Adrenal gland (tissue), 12 donors: Measurements from ENCODE around the gene DPY19L3. TPM values are rescaled to one million over a fixed set of nuclear protein-coding genes. Genes with fewer than 3 reads are reported as not detected.
A peak's percentile ranks its signal among the peaks of the same experiment; 100 is the strongest.
"Not testable (repeated sequence)": the region's sequence is repeated elsewhere in the genome, so short reads cannot be mapped to it uniquely, and the experiment has no call there.

Source experiments
- DNase-seq, 7 donors: peaks; one replicate each; pipeline ENCODE4 v3.0.0-alpha.2; 2019 to 2020
- H3K27ac ChIP-seq, 5 donors: fragments of 200-600 bp; sonication (generic) in 4 of 5; 1 replicate in 3 of 5; 2 replicates in 2 of 5; pipeline versions ENCODE4 v1.5.1 to v1.8.0; 2016 to 2020; ENCODE audit warnings: mild to moderate bottlenecking in 1 of 5
- H3K27me3 ChIP-seq: fragments of 200-600 bp; 2 replicates; pipeline ENCODE4 v1.8.0; 2021
- H3K36me3 ChIP-seq, 2 donors: fragments of 200-600 bp; replicated peaks in 1 of 2; 1 replicate in 1 of 2; 2 replicates in 1 of 2; pipeline versions ENCODE4 v1.5.1 to v1.8.0; 2018 to 2022
- H3K4me1 ChIP-seq, 2 donors: fragments of 200-600 bp; replicated peaks in 1 of 2; 1 replicate in 1 of 2; 2 replicates in 1 of 2; pipeline versions ENCODE4 v1.5.1 to v1.8.0; 2018 to 2021
- H3K4me3 ChIP-seq, 4 donors: fragments of 200-600 bp; sonication (generic) in 3 of 4; one replicate each; pipeline ENCODE4 v1.5.1; 2016 to 2018
- H3K9me3 ChIP-seq, 3 donors: fragments of 200-600 bp; sonication (generic) in 1 of 3; replicated peaks in 1 of 3; 1 replicate in 2 of 3; 2 replicates in 1 of 3; pipeline versions ENCODE4 v1.5.1 to v1.8.0; 2016 to 2021
- CTCF ChIP-seq, 6 experiments: fragments of 450-650 bp in 4 of 6; fragments of 200-600 bp in 2 of 6; sonication (generic) in 1 of 6; IDR thresholded peaks; 1 replicate in 5 of 6; 2 replicates in 1 of 6; pipeline versions ENCODE4 v1.5.1 to v1.8.0; 2016 to 2021; ENCODE audit warnings: antibody characterized with exemption in 6 of 6, mild to moderate bottlenecking in 2 of 6, moderate library complexity in 1 of 6
- POLR2A ChIP-seq, 2 donors: fragments of 450-650 bp; IDR thresholded peaks; one replicate each; pipeline ENCODE4 v1.6.1; 2017; ENCODE audit warnings: antibody characterized with exemption in 2 of 2, mild to moderate bottlenecking in 2 of 2, moderate library complexity in 1 of 2
- WGBS, 4 donors: extraction: QIAGEN DNeasy Blood & Tissue Kit in 2 of 4; methylation state at CpG; one replicate each; pipeline versions ENCODE4 v1.1.5 to v1.1.7; 2013 to 2017; 5-methylcytosine and 5-hydroxymethylcytosine counted together
- intact Hi-C, 2 donors: fragments of 100-400 bp; cut with DNase I; formaldehyde crosslinking; loops; one replicate each; pipeline versions ENCODE4 v1.14.1 to v1.15.0; 2022 to 2023
- polyA plus RNA-seq, 3 donors: library from polyadenylated mRNA; stranded (reverse); fragments of 200-250 nt in 2 of 3; fragments of 350-450 nt in 1 of 3; fragmentation: Illumina TruSeq in 1 of 3; extraction: RNeasy Lipid Tissue Mini Kit (QIAGEN cat#74804) in 1 of 3; gene quantifications; one replicate each; pipeline ENCODE4 v1.2.3, GENCODE V29; 2013 to 2014
- total RNA-seq, 9 donors: library from RNA; depleted of rRNA in 4 of 9; stranded (reverse); fragments of >200 nt in 4 of 9; fragments of 120-200 nt in 1 of 9; fragmentation: NEBNext Ultra II Directional in 1 of 9; extraction: Animal tissue kit (Norgen Biotek cat#: 25700) in 1 of 9; gene quantifications; one replicate each; pipeline versions ENCODE4 v1.1.0 to v1.2.4, GENCODE V29; 2013 to 2023
- donor health status: healthy with polysubstance abuse.
- donor health status: Bipolar disorder and iron deficiency.
- donor health status: DM: yes; HTN: yes; CAD: no.
- donor health status: DM: no; HTN: no; CAD: no.
- donor health status: DM: no; HTN: no; CAD: no.
- donor health status: DM: yes; HTN: yes; CAD: no.

The DPY19L3 gene
- total and polyA plus RNA-seq, 12 donors, result 5.4 to 31.0 (median 21.6) TPM

GRCh38 chr19:32368787-32369186 is 36.8 kb upstream of the DPY19L3 start:
- Histone ChIP-seq H3K27me3 (no peaks in the 10 kb centered on the region), H3K4me3 (no peak overlapping the region), H3K27ac (peak overlapping the region in 1 of 5 donors; percentile 6), H3K36me3 (peaks cover 0 to 8% of the 10 kb centered on the region in 2 donors), H3K4me1 (peaks cover 12 to 27% of the 10 kb centered on the region in 2 donors), H3K9me3 (no peaks in the 10 kb centered on the region)
- TF ChIP-seq CTCF (IDR thresholded peaks at IDR 0.05), result no peak
- TF ChIP-seq POLR2A (IDR thresholded peaks at IDR 0.05), result no peak
- intact Hi-C loops, result no loop called here
- 39 to 54% (median 43%) methylated on average over 2 of the region's 2 CpGs for WGBS, 4 donors
- DNase-seq, result peak in 1 of 7 donors; percentile 34

GRCh38 chr19:32372726-32373517 is 32.6 kb upstream of the DPY19L3 start:
- intact Hi-C loops, result no loop called here
- no peak for DNase-seq
- peaks cover 0 to 13% of the 10 kb centered on the region in 2 donors for H3K36me3 ChIP-seq
- peaks cover 19 to 29% of the 10 kb centered on the region in 2 donors for H3K4me1 ChIP-seq
- no peak overlapping the region for H3K4me3 ChIP-seq
- peak overlapping the region; percentile 32 to 79 (median 64) for H3K27ac ChIP-seq
- H3K9me3 ChIP-seq, result no peaks in the 10 kb centered on the region
- WGBS, 4 donors, result 85 to 93% (median 89%) methylated on average over 7 of the region's 7 CpGs
- TF ChIP-seq POLR2A (IDR thresholded peaks at IDR 0.05) (no peak), CTCF (IDR thresholded peaks at IDR 0.05) (no peak)
- H3K27me3 ChIP-seq, result no peaks in the 10 kb centered on the region

GRCh38 chr19:32373585-32374295 is 31.8 kb upstream of the DPY19L3 start:
- Histone ChIP-seq H3K4me1 (peaks cover 13 to 22% of the 10 kb centered on the region in 2 donors), H3K27me3 (no peaks in the 10 kb centered on the region), H3K9me3 (no peaks in the 10 kb centered on the region), H3K36me3 (peaks cover 0 to 13% of the 10 kb centered on the region in 2 donors), H3K4me3 (no peak overlapping the region), H3K27ac (peak overlapping the region; percentile 32 to 79 (median 64))
- intact Hi-C loops, result no loop called here
- peak; percentile 52 to 90 (median 82) for DNase-seq
- 32 to 45% (median 38%) methylated on average over 10 of the region's 10 CpGs for WGBS, 4 donors
- TF ChIP-seq POLR2A (IDR thresholded peaks at IDR 0.05), result peak in 1 of 2 donors; percentile 64
- TF ChIP-seq CTCF (IDR thresholded peaks at IDR 0.05), result no peak

GRCh38 chr19:32374362-32374761 is 31.2 kb upstream of the DPY19L3 start:
- H3K27ac ChIP-seq, result peak overlapping the region in 3 of 5 donors; percentile 23 to 60 (median 50)
- peaks cover 7 to 17% of the 10 kb centered on the region in 2 donors for H3K4me1 ChIP-seq
- intact Hi-C loops, H3K9me3 ChIP-seq, H3K27me3 ChIP-seq, H3K4me3 ChIP-seq, DNase-seq: not testable (repeated sequence)
- WGBS, 4 donors, result 91 to 100% (median 97%) methylated on average over 2 to 3 of the region's 3 CpGs
- H3K36me3 ChIP-seq, result peaks cover 0 to 13% of the 10 kb centered on the region in 2 donors
